ENCODE measurements around the gene ATP13A3.

The ATP13A3 gene

DNA sequence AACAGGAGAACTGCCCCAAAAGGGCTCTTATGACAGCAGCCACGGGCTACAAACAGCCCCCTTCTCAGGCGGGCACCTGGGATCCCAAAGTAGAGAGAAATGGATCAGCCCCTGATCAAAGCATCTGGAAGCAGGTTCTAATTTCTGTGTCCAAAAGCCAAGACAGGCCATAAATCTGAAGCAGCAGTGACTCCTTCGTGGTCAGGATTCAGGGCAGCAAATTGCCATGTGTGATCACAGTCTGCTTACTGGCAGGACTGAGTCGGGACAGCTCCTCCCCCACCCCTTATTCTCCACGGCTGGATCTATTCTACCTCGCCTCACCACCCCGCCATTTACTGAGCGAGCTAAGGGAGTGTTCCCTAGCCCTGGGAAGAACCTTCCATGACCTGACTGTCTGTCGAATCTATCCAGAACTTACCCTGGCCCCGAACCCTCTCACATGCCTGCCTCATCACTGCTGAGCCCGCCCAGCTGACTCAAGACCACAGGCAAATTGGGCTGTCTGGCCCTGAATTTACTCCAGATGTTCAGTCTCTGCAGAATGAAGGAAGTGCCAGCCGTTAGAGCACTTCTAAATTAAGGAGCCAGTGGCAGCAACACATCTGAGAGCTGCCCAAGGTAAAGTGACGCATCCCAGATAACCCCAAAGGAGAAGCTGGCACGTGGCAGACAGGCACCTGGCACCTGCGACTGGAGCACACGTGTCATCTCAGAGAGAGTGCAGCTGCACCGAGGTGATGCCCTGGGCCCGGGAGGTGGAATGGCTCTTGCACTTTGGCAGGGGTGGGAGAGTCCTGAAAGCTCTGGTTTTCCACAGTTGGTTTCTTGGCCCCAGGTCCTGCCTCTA is 118.6 kb downstream of the ATP13A3 start:
- no peak for DNase-seq

DNA sequence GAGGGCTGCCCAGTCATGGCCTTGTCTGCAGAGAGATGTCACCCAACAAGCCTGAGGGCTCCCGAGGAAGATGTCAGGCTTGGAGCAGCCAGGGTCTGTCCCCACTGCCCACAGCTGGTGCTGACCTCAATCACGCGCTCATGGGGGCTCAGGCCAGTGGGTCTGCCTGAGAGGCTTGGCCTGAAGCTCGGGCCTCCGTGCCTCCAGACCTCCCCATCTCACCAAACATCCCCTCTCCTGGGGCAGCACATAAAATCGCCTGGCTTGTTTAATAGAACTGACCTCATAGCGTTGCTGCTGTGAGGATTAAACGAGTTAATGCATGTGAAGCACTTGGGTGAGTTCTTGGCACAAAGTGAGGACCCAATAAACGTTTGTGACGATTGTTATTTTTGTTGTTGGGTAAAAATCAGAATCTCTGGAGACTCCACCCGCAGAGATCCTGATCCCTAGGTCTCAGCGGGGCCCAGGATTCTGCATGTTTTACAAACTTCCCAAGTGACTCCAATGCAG is 120.8 kb downstream of the ATP13A3 start:
- no peak for DNase-seq

DNA sequence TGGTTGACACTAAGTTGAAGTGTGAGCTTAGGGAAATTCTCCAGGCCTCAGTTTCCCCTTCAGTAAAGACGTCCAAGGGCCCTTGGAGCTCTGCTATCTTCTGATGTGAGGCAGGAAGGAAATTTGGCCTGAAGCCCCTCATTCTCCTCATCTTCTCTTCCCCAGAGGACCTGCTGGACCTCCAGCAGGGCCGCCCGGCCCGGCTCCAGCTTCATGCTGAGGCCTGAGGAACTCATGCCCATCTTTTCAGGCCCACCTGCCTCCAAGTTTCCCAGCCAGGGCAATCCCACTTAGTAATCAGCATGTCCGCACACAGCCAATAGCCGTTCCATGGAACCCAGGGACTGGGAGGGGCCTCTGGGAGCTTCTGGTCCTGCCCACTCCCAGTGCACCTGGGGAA is 121.3 kb downstream of the ATP13A3 start:
- DNase-seq: no peak

DNA sequence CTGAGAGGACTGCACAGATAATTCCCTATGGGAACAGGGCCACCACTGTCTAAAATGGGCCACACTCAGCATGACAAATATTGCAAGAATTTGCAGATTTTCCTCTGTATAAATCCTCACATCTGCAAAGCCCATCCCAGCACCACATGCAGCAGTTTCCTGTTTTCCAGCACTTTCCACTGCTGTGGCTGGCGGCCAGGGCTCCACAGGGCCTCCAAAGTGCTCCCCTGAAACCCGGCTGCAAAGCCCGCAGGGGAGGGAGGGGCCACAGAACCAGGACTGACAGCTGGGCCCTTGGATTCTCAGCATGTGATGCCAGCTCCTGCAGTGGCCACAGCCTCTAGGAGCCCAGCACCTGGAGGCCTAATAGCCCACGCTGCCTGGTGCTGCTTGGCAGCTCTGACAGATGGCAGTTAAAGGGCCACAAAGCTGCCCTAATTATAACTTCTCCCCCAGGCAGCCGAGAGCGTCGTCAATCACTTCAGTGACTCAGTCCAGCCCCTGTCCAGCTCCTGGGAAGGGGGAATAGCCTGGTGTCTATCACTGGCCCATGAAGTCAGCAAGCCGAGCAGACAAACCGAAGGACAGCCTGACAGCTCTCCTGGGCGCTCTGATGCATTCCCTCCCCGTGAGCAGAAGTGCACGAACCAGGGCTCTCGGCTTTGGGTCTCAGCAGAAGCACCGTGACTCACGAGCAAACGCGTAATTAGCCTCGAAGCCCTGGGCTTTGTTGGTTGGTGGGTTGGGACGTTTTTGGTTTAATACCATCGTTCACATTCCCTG is 122.0 kb downstream of the ATP13A3 start:
- no peak for DNase-seq

DNA sequence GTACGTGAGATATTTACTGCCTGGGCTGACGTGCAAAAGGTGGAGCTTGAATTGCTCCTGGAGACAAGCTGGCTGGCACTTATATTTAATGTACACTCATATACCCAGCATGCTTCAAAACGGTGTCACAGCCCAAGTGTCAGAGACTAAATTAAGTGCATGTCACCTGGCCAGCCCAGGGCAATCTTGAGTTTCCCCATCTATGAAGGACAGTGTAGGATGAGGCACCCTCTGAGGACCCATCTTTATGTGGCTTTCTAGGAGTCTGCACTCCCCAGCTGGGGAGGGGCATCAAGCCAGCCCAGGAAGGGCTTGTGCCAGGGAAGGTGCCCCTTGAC is 122.5 kb downstream of the ATP13A3 start:
- DNase-seq: no peak

DNA sequence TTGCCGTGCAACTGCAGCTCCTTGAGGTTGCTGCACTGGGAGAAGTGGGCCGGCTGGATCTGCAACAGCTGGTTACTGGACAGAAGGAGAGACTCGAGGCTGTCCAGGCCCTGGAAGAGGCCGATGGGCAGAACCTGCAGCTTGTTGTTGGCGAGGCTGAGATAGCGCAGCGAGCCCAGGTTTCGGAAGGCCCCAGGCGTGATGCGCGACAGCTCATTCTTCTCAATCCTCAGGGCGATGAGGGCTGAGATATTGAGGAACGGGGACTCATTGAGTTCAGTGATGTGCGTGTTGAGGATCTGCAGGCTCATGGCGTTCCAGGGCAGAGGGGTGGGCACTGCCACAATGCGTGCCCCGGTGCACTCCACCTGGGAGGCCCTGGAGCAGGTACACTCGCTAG is 126.2 kb downstream of the ATP13A3 start:
- DNase-seq: no peak

DNA sequence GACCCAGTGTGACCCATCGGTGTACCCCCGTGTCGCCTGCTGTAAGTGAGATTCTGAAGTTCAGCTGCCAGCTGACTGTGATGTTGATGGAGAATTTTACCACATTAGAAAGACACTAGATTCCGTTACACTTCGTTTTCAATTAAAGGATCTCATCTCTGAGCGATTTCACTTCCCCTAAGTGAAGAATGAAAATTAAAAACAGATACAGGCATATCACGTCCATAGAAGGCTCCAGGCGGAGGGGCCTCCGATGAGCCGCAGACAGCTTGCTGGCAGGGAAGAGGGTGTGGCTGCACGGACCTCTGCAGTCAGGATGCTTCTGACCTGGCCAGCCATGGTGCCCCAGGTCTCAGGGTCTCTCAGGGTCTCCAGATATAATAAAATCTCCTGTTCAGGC is 129.1 kb downstream of the ATP13A3 start:
- no peak for DNase-seq

DNA sequence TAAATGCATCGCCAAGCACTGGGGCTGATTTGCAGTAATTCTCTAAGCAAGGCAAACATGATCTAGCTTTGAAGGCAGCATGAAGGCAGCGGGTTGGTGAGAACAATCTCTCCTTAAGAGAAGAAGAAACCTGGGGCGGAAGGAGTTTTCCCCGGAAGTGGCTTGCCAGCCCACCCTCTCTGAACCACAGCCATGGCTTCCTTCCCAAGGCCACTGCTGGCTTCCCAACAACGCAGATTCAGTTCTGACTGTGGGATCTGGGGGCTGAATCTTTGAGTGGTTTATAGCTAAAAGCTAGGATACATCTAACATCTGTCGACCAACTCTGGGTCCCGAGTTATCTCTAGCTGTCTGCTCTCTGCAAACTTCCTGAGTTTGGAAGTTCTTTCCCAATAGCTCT is 131.4 kb downstream of the ATP13A3 start:
- DNase-seq: no peak

DNA sequence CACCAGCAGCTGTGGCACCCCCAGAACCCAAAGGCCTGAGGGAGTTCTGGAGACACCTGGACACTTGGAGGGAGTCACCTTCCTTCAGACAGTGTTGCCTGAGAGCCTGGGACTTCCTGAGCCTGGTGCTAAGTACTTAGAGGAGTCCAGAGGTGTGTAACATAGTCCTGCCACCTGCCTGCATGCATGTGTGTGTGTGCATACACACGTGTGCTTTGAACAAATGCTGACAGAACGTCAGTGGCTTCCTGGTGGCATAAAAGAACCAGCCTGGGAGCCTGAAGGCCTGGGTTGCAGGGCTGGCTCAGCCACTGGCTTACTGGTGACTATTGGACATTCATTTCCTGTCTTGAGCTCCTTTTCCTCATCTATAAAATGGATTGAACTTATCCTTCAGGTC is 132.5 kb downstream of the ATP13A3 start:
- no peak for DNase-seq
